GM18502 (cell line): ENCODE measurements around the gene ORC3.
"Not testable (repeated sequence)": the region's sequence is repeated elsewhere in the genome, so short reads cannot be mapped to it uniquely, and the experiment has no call there.

Experiments
- ATAC-seq: cut with Tn5 transposase; IDR thresholded peaks from one replicate; pipeline ENCODE4 v1.9.1; 2021; ENCODE audit warnings: mild to moderate bottlenecking; ENCODE audit not compliant: unreplicated experiment, poor library complexity

Gene ORC3

DNA sequence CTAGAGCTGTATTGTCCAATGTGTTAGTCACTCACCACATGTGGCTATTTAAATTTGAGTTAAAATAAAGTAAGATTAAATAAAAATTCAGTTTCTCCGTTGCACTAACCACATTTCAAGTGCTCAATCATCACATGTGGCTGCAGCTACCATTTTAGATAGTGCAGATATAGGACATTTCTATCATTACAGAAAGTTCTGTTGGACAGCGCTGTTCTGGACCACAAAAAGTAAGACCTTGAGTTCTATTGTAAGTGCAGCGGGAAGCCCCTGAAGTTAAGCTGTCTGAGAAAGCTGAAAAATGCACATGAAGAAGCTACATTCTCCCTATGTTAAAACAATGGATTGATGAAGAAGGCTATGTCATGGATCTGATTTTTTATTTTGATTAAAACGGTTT is 1.1 kb downstream of the ORC3 start:
- ATAC-seq, result no peak

DNA sequence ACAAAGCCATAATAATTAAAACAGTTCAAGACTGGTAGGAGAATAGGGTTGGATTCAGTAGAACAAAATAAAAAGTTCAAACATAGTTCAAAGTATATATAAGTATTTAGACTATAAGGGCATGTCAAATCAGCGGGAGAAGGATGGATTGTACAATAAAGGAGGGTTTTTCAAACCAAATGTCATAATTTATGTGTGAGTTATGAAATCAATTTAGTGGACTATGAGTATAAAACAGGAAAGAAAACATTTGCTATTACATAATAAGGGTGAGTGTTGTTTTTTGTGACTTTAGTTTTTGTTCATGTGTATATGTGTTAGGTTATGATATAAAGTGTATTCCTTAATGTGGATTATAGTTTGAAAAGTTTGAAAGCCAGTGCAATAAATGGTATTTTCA is 10.6 kb downstream of the ORC3 start:
- ATAC-seq, result no peak

DNA sequence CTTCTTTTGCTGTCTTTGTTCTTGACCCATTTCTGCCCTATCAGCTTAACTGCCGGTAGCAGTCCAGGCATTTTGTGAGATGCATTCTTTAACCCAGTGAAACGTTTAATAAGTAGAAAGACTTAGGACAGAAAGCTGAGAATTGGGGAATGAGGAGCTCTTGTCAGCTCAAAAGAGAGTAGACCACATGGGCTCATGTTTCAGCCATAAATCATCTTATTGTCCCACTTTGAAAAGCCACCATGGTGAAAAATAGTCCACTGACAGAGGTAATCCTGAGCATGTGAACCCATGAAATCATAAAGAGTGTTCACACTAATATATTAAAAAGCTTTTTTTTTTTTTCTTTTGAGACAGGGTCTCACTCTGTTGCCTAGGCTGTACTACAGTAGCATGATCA is 16.3 kb downstream of the ORC3 start:
- no peak for ATAC-seq

DNA sequence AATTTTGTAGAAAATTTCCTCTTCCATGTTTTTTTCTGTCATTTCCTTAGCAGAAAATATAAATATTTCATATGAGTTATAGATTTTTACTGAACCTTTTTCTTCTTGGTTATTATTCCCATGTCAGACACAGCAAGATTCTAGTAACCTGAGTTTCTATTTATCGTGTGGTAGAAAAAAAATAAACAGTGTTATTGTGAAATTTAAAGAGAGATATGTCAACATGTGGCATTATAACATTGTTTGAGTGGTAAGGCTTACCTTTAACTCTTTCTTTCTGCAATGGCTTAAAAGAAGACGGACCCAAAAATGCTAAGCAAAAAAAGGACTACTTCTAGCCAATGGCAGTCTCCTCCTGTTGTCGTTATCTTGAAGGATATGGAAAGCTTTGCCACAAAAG is 18.9 kb downstream of the ORC3 start:
- no peak for ATAC-seq

DNA sequence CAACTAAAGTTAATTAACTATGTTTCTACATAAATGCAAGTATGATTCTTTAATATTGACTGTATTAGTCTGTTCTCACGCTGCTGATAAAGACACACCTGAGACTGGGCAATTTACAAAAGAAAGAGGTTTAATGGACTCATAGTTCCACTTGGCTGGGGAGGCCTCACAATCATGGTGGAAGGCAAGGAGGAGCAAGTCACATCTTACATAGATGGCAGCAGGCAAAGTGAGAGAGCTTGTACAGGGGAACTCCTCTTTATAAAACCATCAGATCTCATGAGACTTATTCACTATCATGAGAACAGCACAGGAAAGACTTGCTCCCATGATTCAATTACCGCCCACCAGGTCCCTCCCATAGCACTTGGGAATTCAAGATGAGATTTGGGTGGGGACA is 23.1 kb downstream of the ORC3 start:
- not testable (repeated sequence) for ATAC-seq

DNA sequence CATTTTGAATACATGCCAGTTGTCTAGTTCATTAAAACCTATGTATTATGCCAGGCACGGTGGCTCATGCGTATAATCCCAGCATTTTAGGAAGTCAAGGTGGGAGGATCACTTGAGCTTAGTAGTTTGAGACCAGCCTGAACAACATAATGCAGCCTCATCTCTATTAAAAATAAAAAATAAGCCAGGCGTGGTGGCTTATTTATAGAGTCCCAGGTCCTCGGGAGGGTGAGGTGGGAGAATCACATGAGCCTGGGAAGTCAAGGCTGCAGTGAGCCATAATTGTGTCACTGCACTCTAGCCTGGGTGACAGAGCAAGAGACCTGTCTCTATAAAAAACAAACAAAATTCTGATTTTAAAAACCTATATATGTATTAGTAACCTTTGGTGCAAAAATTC is 27.5 kb downstream of the ORC3 start:
- ATAC-seq, result no peak

DNA sequence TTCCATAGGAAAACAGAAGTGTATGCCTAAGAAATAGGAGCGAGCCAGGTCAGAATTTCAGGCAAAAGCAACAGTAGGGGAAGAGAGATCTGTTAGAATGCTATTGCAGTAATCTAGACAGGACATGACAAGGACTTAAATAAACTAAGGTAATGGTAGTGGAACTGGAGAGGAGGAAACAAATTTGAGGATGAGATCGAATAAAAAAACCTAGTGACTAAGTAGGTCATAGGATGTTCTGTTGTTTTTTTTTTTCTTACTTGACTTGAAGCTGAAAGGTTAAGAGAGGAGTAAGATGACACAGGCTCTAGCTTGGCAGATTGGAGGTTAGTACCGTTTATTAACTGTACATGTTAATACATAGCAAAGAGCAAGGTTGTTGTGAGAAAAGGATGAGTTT is 28.6 kb downstream of the ORC3 start:
- ATAC-seq, result no peak

DNA sequence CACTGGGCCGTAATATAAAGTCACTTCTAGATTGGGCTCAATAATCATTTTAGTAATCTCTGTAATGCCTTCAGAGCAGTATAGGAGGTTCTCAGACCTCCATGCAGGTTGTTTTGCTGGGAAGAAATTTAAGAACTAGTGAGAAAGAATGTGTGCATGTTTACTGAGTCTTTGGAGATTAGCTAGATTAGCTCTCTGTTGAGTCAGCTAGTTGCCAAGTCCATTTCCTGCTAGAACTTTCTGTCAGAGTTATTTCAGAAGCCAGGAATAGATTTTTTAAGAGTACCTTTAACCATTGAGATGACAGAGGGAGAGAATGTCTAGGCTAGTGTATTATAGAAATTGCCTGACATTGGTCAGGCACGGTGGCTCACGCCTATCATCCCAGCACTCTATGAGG is 33.3 kb downstream of the ORC3 start:
- no peak for ATAC-seq

DNA sequence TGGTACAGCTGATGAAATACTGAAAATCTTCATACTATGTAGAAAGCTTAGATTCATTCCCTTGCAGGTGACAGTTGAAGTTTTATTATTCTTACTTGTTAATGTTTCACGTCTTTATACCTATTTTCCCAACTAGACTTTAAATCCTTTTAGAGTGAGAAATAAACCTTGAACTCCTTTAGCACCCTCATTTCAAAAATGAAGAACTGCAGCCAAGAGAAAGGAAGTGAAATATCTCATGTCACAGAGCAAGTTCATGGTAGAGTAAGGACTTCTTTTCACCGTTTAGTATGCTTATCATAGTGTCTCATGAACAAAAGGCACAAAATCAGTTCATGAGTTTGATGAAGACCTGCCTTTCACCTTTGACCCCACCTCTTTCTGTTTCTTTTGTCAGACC is 38.5 kb downstream of the ORC3 start:
- ATAC-seq, result no peak

DNA sequence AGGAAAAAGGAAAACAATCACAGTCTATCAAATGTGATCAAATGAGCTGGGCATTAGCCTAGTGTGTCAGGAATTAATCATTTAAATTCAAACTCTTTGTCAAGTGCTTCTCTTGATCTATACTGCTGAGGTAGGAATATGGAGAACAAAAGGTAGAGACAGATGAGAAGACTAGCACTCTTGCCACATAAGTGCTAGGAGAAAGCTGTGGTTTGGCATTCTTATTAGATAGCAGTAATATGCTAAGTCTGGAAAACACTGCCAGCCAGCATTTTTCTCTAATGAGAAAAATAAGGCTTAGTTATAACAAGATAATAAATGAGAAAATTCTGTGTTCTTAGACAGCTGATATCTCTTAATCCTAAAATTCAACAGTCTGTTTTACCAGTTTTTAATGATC is 38.9 kb downstream of the ORC3 start:
- no peak for ATAC-seq

DNA sequence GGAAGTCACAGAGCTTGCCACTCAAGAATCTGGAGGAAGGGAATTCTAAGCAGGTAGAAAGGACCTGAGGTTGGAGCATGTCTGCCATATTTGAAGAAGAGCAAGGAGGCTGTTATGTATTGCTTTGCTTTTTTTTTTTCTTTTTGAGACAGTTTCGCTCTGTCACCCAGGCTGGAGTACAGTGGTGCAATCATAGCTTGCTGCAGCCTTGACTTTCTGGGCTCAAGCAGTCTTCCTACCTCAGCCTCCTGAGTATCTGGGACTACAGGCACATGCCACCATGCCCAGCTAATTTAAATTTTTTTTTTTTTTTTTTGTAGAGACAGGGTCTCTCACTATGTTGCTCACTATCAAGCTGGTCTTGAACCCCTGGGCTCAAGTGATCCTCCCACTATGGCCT is 40.8 kb downstream of the ORC3 start:
- ATAC-seq, result no peak

DNA sequence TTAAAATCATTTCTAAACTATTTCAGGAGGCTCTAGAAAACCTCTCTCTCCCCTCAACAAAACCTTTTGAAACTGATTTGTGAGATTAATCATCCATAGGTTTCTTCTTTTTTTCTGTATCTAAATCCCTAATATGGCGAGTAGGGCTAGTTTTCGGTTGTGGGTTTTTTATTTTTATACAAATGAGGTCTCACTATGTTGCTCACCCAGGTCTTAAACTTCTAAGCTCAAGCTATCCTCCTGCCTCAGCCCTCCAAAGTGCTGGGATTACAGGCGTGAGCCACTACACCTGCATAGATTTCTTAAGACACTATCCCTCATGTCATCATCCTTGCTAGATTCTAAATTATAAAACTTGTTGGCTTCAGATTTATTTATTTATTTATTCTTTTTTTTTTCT is 43.9 kb downstream of the ORC3 start:
- ATAC-seq, result no peak

DNA sequence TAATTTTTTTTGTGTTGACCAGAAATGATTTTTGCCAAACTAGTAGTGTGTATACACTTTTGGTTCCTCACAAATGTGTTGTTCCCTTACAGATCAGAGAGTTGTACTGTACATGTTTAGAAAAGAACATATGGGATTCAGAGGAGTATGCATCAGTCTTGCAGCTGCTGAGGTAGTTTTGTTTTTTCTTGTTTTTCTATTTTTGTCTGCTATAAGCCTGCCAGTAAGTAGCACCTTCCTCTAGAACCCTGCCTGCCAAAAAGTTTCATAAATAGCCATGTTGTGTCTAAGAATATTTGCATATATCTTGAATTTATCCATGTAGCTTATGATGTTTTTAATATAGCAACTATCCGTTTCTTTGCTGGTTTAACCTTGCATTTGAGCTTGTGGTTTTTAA is 46.4 kb downstream of the ORC3 start:
- ATAC-seq, result no peak

DNA sequence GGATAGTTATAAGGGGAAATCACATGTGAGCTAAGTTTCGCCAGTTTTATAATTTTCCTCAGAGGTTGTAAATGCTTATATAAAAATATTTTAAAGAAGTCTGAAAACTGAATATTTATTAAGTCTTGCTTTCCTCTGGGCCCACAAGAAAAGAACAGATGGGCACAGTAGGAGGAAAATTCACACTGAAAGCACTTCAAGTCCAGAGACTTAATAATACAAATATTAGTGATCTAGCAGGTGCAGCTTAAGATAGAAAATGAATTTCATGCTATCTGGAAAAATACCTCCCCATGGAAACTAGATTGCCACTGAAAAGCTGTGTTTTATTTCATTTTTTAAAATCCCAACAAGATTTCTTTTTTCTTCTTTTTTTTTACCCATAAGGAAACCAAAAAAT is 47.2 kb downstream of the ORC3 start:
- no peak for ATAC-seq

DNA sequence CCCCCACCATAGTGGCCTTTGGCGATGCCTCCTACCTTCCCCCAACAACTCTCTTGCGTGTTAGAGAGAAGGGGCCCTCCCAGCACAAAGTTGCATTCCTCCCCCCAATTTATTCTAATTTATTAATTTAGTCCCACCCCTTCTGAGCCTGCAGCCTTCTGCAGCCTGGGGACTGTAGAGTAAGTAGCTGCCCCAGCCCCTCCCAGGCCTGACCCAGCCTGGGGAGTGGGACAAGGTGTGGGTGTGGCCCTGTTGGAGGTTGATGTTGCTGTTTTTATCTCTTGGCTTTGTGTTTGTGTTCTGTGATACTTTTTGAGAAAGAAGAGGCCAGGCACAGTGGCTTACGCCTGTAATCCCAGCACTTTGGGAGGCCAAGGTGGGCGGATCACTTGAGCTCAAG is 49.4 kb downstream of the ORC3 start:
- no peak for ATAC-seq

DNA sequence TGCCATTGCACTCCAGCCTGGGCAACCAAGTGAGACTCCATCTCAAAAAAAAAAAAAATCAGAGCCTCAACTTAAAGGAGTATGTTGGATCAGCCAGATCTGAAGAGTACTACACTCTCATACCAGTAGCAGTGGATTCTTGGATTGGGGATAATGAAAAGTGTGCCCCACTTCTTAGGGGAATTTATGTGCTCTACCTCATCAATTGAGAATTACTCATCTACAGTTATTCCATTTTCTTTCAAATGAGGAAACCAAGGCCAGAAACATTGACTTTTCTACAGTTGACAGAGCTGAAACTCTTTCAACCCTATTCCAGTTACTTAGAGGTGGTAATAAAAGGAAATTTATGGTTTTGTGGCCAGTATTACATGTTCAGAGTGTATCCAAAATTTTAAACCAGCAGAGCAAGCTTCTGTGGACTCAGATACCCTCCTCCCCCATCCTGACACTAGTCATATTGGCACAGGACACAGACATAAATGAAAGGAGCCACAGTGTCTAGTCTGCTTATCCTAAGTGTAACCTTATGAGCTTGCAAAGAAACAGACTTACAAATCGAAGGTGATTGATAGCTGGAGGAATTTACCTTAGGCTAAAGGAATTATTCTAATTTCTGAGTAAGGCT is 51.2 kb downstream of the ORC3 start:
- no peak for ATAC-seq

DNA sequence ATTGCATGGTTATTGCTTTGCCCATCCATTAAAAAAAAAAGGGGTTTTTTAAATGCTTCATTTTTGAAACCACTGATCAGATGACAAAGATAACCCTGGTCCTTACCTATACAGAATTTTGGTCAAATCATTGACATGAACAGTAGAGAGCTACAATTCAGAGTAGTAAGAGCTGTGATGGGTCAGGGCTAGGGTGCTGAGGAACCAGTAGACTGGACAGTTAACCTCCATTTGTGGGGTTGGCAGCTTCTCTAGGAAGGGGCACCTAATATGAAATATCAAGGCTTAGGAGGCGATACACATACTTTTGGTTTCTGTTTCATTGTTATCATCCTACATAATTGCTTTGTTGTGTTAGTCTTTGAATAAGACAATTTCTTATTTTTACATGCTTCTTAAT is 55.1 kb downstream of the ORC3 start:
- no peak for ATAC-seq

DNA sequence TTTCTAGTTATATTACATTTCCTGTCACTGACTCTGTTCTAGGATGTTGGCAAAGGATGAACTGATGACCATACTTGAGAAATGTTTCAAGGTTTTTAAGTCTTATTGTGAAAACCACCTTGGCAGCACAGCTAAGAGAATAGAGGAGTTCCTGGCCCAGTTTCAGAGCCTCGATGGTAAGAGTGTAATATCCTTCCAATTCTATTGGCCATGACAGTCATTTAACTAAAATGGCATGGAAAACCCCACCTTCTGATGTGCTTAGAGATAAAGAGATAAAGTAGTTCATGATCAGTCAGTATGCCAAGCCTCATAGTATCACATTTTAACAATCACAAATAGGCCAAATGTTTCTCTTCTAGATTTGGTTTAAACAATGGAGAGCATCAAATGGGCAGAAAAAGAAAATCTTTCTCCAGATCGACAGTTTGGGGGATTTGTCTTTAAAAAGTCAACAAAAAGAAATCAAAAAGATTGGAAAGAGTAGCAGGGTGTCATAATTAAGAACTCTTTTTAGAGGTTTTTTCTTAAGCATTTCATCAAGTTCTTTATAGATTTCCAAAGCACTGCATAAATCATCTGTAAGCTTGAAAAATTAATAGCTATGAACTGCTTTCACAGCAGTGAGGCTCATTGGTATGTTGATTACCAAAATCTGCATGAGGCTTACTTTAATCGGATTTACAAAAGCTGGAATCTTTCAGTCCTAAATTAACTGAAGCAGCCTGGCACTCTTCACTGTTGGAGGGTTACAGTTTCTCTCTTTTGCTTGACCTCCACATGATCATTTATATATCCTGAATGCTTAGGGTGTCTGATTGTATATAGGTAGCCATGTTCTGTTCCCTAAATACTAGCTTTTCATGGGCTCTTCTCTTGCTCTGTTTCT is 63.4 kb downstream of the ORC3 start:
- no peak for ATAC-seq

DNA sequence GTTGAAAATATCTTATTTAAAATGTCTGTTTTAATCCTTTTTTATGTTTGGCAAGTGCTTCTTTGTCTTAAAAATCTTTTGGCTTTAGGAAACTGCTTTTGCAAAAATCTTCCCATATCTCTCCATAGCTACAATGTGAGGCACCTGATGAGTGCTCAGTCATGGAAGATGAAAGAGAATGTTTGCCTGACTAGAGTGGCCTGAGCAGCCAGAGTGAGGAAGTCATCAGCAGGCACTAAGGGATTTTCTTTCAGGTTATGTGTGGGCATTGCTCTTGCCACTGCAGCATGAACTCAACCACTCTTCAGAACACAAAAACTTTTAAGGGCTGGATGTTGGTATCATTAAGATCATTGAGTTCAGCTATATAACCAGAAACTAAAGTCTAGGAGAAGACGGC is 64.2 kb downstream of the ORC3 start:
- no peak for ATAC-seq

DNA sequence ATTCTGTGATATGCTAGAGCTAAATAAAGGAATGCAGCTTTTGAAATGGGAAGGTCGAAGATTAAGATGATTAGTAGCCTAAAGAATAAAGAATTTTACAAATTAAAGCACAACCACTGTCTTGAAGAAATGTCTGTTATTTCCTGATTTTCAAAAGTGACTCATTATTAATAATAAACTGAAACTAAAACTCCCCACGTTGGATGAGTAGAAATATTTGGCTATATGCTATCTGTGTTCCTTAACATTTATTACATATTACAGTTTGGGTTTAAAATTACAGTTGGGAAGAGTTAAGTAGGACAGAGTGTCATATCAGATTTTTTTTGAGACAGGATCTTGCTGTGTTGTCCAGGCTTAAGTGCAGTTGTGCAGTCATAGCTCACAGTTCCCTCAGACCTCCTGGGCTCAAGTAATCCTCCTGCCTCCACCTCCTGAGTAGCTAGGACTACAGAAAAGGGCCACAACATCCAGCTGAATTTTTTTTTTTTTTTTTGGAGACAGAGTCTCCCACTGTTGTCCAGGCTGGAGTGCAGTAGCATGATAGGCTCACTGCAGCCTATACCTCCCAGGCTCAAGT is 65.0 kb downstream of the ORC3 start:
- ATAC-seq, result no peak

DNA sequence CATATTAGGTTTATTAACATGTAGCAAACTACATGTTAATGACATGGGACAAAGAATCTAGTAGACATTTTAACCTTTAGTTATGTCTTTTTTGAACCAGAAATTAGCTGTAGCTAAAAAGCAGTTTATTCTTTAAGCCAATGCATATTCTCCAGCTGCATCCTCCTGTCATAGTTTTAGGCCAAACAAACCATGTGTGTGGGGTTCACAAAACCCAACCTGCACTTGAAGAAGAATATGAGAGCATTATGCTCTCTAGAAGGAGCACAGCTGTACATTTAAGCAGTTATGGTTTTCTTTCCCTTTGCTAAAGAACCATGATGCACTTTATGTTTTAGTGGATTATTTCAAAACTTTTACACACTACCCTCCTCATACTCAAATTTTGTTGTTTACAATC is 65.9 kb downstream of the ORC3 start:
- ATAC-seq, result no peak

DNA sequence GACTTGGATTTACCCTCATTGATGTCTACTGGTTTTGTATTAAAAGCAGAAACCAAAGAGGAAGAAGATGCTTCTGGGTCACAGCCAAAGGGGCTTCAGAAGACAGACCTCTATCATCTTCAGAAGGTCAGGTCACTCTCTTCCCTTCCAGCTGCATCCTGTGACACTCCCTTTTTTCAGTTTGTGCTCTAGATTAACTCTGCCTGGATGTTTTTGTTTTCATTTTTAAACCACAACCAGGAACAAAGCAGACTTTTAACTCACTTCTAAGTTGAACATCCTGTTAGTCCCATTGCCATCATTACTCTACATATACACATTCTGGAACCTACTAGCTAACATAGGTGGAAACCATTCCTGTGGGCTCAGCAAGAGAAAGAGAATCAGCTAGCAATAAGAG is 66.9 kb downstream of the ORC3 start:
- ATAC-seq, result peak; percentile 71
